HG02623 (cell line): ENCODE measurements around the gene ERO1B.

Source experiments
- ATAC-seq: cut with Tn5 transposase; IDR thresholded peaks from one replicate; pipeline ENCODE4 v1.9.1; 2021; ENCODE audit warnings: moderate library complexity; ENCODE audit not compliant: unreplicated experiment

Gene ERO1B

DNA sequence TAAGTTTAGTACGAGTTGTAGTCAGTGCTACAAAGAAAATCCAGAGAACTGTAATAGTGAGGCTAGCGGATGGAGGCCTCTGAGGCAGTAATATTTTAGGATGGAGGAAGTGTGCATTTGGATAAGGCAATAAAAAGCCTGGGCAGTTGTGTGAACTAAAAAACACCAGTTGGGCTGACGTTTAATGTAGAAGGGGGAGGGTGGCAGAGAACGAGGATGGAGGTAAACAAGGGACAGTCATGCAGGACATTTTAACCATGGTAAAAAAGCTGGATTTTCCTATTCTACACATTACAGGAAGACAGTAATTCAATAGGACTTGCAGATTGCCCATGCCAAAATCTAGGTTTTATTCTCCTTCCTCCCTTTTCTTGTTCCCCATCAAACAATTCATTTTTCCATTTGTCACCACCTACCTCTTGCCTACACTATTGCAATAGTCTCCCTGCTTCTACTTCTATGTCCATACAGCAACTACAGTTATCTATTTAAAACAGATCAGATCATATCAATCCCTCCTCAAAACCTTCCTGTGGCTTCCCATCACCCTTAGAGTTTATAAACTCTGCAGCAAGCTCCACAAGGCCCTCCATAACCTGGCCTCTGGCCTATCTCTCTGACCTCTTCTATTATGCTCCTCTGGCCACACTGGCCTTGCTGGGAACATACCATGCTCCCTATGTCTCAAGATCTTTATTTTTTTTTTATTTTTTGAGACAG lies 27.7 kb downstream of the ERO1B start:
- no peak for ATAC-seq

DNA sequence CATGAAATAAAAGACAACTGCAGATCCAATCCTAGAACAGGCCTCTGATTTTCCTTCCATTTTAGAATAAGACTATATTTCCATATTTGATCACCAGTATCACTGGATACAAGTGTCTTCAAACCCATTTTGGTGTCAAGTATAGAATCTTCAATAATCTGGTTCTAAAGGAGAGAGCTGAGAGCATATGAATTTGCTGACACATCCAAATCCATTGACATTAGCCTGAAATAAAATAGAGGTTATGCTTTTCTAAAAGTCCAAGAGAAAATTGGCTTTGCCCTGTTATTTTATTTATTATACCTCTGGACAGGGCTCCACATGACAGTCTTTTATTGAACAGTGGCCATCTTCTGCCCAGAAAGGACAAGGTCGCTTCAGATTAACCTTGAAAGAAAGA lies 28.6 kb downstream of the ERO1B start:
- ATAC-seq: no peak

DNA sequence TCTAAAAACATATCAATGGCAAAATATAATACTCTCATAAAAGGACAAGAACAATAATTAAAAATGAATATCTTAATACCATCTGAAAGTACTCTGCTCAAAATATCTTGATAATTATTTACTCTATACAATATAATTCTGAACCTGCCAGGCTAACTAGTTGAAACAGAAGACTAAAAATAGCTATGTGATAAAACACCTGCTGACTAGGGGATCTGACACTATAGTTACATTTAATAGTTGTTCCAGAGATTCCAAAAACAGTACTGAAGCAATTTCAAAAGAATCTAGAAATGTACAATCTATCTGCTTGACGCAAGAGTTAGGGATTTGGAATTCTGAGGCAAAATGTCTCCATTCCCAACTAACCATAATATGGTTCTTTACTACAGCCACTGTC lies 30.2 kb downstream of the ERO1B start:
- ATAC-seq: no peak

DNA sequence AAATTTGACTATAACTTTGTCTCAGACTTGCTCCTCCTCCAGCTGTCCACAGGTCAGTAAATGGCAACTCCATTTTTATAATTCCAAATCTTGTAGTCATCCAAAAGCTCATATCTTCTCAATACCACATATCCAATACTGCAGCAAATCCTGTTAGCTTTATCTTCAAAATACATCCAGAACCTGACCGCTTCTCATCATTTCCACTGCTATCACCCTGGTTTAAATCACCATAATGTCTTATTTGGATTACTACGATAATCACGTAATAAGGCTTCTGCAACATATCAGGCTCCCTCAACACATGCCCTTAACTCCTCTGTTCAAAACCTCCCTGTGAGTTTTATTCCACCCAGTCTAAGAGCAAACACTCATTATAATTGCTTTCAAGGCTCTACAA lies 34.5 kb downstream of the ERO1B start:
- ATAC-seq: no peak

DNA sequence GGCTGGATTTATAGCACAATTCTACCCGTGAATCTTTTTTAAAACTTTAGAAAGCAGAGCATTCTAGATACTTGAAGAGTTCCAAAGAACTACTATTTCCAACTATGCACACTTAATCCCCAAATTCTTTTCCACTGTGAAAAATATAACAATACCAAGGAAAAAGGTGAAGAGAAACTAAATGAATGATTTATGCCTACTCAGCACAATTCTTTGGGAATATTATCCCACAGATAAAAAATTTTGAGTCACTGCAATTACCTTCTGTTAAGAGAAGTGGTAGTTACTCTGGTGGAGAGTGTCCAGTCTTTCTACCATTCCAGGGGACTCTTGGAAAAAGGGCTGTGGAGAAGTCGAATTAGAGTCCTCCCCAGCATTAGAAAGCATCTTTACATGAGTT lies 39.2 kb downstream of the ERO1B start:
- no peak for ATAC-seq

DNA sequence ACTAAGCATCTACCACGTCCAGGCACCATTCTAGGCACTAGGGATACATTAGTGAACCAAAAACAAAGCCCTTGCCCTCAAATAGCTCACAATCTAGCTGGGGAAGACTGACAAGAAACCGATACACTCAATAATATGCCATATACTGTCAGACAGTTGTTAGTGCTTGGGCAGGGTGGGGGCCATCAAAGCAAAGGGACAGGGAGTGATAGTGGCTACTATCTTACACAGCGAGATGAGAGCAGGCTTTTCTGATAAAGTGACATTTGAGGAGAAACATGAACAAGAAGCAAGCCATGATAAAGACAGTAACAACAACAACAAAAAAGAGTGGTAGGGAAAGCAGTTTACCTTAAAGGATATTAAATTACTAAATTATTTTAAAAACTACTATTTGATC lies 41.1 kb downstream of the ERO1B start:
- ATAC-seq: no peak

DNA sequence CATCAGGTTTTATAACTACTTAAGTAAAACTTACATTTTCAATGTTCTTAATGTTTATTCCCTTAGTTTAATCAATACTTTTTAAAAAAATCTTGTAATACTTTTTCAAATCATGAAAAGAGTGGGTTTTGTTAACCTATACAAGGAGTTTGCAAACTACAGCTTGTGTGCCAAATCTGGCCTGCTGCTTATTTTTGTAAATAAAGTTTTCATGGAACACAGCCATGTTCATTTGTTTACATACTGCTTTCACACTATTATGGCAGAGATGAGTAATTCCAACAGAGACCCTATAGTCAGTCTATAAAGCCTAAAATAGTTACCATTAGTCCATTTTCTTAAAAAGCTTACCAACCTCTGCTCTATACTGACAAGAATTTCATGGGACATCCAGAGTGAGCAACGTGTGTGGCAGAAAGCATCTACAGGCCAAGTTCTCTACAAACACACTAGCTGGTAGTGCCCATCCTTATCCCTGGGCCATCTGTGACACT lies 42.6 kb downstream of the ERO1B start:
- no peak for ATAC-seq

DNA sequence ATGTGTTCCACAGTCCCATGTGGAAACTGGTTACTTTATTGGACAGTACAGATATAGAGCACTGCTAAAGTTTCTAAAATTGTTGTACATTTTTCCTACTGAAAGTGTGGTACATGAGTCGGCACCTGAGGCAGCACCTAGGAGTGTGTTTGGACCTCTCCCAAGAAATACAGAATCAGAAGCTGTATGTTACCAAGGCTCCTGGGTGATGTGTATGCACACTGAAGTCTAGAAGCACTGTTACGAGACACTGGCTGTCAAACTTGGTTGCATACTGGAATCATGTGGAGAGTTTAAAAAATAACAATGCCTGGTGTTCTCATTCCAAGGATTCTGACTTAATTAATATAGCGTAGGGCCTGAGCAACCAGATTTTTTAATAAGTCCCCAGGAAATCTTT lies 46.6 kb downstream of the ERO1B start:
- ATAC-seq: no peak

DNA sequence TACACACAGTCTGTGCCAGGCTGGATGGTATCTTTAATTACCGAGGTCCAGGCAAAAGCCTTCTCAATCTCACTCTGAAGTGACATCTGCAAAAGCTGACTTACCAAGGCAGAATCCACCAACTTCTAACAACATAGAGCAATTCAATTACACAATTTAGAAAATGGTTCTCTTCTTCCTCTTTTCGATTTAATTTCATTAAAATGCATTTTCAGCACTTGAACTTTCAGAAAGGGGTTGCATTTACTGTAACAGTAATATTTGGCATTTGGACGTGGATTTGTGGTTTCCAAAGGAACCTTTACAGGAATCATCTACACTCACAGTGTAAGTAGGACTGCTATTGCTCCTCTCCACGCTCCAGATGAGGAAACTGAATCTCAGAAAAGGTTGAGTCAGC lies 53.3 kb downstream of the ERO1B start:
- ATAC-seq: no peak

DNA sequence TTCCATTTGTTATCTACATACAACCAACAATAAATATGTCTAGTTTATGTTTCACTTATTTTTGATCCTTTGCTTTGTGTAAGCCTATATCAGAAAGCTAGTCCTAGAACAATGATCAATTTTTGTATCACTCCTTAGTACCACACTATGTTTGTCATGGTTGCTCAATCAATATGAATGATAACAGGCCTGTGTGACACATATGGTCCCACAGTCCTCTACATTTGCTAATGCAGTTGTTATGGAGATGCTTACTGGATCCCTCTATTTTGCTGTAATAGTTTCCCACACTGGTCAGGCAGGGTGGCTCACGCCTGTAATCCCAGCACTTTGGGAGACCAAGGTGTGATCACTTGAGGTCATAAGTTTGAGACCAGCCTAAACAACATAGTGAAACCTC lies 59.1 kb downstream of the ERO1B start:
- ATAC-seq: no peak

DNA sequence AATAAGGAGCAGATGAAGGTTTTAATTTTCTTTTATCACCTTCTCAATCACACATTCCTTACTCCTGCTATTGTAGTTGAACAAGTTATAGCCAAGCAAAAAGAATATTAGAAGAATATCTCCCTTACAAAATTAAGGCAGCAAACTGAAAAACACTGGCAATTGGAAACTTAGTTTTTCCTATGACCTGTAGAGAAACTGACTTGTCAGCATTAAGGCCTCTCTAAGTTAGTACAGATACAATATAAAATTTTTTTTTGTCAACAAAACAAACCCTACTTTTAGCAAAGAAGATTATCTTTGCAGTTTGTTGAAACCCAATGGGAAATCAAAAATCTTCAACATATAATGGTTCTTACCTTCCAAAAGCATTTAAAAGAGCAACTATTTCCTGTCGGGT lies 61.3 kb downstream of the ERO1B start:
- no peak for ATAC-seq

DNA sequence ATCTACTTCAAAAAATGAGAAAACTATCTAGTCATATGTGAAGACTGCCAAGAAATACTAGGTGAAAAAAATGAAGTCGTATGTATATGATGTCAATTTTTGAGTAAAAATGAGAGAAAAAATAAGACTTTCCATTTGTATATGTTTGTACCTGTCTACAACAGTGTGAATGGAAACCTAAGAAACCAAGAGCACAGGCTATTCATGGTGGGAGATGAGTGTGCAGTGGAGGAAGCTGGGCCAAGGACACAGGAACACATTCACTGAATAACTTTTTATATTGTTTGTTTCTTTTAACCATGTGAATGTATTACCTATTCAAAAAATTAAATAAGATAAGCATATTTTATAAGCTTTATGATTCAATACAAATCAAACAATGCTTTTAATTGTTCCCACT lies 67.0 kb downstream of the ERO1B start:
- ATAC-seq: no peak

DNA sequence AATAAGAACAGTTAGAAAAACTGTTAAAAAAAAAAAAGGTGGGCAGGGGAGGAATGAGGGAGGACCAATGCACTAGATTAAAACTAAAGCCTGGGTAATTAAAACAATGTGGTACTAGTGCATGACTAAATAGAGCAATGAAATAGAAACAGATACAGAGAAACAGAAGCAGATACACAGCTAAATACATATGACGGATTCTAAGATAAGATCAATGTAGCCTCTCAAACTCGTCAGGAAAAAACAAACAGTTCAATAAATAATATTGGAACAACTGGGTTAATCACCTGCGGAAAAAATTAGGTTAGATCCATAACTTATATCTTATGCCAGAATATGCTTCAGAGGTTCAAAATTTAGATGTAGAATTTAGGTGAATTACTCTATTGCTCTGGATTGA lies 68.2 kb downstream of the ERO1B start:
- ATAC-seq: no peak

DNA sequence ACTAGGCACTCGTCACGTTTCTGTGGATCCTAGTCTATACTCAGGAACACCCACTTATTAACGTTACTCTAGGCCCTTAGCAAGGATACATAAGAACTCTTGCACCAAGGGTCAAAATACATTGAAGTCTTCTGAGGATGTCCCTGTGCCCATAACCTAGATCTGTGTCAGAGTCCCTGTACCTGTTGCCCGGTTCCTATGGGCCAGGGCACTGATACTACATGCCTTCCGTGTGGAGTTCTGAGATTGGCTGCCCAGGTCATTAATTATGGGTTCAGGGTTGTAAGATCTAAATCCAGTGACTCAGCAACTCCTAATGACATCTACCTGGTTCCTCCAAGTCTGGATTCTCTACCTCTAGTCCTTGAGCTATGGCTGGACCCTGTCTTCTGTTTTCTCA lies 69.9 kb downstream of the ERO1B start:
- no peak for ATAC-seq

DNA sequence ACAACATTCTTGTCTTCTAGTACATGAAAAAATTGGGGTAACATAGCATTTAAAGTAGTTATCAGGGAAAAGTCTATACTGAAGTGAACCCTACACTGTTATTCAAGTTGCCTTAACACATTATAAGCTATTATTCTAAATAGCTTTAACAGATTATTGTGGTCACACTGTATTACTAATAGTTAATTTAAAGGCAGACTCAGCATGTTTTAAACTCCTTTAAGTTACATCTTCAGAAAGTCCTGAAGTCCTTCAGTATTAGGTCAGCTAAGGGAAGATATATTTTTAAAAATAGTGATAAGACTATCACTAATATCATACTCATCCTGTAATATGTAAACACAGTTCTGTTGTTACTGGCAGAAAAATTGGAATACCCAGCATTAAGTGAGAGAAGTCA lies 72.0 kb downstream of the ERO1B start:
- ATAC-seq: no peak

DNA sequence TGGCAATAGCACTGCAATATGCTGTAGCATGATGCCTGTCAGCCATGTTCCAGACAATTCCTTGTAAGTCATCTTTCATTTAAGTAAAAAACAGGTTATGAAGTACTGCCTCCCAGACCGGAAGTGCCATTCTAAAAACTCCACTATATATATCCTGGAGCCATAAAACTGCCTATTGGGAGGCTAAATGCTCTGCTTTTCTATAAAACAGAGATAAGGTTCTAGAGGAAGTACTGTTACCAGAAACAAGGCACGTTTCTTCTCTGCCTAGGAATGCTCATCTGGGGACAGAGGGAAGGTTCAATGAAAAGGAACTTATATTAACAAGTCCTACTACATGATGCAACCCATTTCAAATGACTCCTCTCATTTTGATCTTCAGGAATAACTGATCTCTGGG lies 72.6 kb downstream of the ERO1B start:
- ATAC-seq: no peak

DNA sequence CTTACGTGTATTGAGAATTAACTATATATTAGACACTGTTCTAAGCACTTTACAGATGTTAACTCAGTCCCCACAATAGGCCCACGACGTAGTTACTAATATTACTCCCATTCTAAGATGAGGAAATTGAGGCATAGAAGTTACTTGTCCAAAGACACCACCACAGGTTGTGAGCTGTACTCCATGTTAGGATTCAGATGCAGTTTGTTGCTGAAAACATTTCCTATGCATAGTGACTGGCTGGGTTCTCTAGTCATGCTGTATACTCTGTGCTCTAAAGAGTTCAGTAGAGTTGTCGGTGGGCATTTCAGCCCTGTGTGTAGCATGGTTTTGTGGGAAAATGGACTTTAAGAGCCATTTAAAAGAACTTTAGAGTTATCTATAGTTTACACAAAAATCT lies 74.2 kb downstream of the ERO1B start:
- ATAC-seq: no peak

DNA sequence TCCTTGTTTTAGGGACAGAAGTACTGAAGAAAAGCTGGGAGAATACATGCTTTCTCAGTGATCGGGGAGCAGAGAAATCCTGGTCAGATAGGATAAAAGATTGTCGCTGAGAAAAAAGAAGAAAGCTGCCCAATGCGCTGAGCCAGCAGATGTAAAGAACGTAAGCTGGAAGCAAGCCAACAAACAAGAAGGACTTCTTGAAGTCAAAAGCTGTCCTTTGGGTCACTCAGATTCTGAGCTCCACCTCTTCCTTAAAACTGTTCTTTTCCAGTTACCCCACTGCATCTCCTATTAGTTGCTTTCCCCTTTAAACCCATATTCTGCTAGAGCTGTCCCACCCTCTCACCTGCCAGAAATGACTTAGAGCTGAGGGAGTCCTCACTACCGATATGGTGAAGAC lies 74.6 kb downstream of the ERO1B start:
- ATAC-seq: no peak

DNA sequence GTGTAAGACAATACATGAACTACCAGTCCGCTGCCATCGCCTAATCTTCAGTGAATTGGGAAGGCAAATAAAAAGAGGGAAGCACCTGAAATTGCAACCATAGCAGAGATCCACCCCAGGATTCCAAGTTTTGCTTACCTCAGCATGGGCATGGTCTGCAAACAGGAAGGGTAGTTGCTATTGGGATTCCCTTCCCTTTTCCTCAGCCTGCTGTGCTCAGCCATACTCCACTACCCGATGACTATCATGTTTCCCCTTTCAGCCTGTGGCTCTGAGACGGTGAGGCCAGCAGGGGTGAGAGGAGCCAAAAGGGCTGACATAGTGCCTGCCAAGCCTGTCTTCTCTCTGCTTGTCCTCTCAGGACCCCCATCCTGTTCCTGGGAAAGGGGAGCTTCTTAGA lies 75.2 kb downstream of the ERO1B start:
- ATAC-seq: no peak

DNA sequence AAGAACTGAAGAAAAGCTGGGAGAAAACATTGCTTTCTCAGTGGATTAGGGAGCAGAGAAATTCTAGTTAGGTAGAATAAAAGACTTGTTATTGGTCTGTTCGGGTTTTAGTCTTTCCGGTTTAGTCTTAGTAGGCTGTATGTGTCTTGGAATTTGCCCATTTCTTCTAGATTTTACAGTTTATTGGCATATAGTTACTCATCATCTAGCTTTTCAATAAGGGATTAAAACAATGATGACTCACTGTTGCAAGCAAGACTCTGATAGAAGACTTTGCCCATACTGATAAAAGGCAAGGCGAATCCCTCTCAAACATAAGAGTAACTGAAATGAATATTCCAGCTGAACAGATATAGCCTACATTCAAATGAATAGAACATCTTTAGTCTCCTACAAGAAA lies 77.1 kb downstream of the ERO1B start:
- no peak for ATAC-seq

DNA sequence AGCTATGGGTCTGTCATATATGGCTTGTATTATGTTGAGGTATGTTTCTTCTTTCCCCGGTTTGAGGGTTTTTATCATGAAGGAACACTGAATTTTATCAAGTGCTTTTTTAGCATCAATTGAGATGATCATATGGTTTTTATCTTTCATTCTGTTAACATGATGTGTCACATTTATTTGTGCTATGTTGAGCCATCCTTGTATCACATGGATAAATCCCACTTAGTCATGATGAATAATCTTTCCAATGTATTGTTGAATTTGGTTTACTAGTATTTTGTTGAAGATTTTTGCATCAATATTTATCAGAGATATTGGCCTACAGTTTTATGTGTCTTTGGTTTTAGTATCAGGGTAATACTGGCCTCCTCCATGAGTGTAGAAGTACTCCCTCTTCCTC lies 77.7 kb downstream of the ERO1B start:
- ATAC-seq: no peak

DNA sequence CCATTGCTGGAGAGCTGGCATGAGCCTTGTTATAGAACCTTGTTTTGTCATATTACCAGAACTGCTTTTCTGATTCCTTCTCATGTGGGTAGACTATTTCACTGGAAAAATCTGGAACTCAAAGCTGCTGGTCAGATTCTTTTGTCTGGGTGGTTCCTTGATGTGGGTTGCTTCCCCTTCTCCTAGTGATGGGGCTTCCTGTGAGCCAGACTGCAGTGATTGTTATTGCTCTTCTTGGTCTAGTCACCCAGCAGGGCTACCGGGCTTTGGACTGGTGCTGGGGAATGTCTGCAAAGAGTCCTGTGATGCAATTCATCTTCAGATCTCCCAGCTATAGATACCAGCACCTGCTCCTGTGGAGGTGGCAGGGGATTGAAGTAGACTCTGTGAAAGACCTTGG lies 80.0 kb downstream of the ERO1B start:
- ATAC-seq: no peak

DNA sequence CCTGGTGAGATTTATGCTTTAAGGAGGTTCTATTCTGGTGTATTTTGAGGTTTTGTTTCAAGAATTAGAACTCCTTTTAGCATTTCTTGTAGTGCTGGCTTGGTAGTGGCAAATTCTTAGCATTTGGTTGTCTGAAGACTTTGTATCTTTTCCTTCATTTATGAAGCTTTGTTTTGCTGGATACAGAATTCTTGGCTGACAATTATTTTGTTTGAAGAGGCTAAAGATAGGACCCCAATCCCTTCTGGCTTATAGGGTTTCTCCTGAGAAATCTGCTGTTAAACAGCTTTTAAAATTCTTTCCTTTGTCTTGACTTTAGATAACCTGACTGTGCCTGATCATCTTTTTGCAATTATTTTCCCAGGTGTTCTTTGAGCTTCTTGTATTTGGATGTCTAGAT lies 80.8 kb downstream of the ERO1B start:
- ATAC-seq: no peak
